ENCODE measurements around the gene REN.

DNA sequence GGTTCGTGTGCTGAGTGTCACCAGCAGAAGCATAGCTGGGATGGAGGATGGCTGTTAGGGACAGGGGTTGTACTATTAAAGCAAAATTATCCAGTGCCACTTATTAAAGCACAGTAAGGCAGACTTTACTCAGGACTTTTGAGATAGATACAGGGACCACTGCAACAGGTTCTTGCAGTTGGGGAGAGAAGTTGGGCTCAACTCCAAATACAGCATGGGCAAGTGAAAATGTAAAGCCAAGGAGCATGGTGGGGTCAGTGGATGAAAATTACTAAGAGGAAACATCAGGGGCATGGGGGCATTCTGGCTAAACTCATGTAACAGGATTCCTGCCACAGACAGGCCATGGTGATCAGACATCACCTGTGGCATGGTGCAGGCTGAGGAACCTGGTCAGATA is 15.0 kb upstream of the REN start:
- TF ChIP-seq CTCF (conservative IDR thresholded peaks at IDR 0.05; ENCODE audit: low read length) (no peak), EZH2phosphoT487 (IDR thresholded peaks at IDR 0.05; ENCODE audit: borderline replicate concordance) (no peak)

Data from Loucy (cell line).